Pulmonary artery endothelial cell (primary cell): ENCODE results near the gene SNX11. TPM values are rescaled to one million over a fixed set of nuclear protein-coding genes. Genes with fewer than 3 reads are reported as not detected.

Experiments
- DNase-seq: peaks from one replicate; pipeline ENCODE4 v3.0.0-alpha.2; 2011; ENCODE audit warnings: low read depth, low spot score
- total RNA-seq: library from RNA; depleted of rRNA; stranded (reverse); fragments of >200 nt; gene quantifications from 2 replicates; pipeline ENCODE4 v1.2.3, GENCODE V29; 2014

SNX11 gene
- total RNA-seq, 1 donor from 2014 or later: 15.2 TPM

GRCh38 chr17:48100160-48100559 is 7.4 kb upstream of the SNX11 start:
- no peak for DNase-seq

GRCh38 chr17:48100591-48101011 is 7.0 kb upstream of the SNX11 start:
- DNase-seq: no peak

DNA sequence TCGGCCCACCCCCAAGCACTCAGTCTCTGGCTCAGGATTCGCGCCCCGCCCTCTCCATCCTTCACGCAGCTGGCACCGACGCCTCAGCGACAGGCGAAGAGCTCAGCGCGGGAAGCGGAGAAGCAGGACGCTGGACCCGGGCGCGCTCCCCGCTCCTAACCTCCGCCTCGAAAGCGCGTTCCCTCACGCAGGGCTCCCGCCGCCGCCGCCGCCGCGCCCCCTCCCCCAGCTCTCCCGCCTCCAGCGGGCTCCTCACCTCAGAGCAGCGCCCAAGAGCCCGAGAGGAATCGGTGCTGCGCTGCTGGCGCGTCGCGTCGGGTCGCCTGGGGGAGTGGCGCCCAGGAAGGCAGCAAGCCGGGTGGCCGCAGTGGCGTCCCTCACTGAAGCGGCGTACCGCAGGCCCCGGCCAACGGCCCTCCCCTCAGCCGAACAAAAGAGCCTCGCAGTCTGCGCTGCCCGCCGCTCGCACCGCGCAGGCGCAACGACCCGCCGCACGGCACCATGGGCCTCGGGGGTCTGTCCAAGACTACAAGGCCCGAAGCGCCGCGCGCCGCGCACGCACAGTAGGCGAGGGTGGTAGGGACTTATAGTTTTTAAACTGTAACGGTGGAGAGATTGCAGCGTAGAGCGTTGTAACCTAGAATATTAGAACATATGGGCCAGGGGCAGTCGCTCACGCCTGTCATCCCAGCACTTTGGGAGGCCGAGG is 6.4 kb upstream of the SNX11 start, which contains the start of gene CBX1:
Gene CBX1, minus strand, starts transcription at position 467 of the 709 bp plus-strand sequence. CDS start 24,474 bp downstream, outside the sequence.
- peak; percentile 83 for DNase-seq

GRCh38 chr17:48102043-48102750 is 5.4 kb upstream of the SNX11 start:
- no peak for DNase-seq

- DNase-seq: no peak
Measured at GRCh38 chr17:48102798-48103715, 4.5 kb upstream of the SNX11 start.

- no peak for DNase-seq
Measured at GRCh38 chr17:48104440-48104839, 3.1 kb upstream of the SNX11 start.

DNA sequence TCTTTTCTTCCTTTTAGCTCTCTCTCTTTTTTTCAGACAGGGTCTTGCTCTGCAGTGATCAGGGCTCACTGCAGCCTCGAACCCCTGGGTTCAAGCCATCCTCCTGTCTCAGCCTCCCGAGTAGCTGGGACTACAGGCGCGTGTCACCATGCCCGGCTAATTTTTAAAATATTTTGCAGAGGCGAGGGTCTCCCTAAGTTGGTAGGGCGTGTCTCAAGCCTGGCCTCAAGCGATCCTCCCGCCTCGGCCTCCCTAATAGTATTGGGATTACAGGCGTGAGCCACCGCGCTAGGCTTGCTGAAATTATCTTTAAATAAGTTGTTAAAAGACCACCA is 797 bp upstream of the SNX11 start:
- no peak for DNase-seq

GRCh38 chr17:48110761-48111160 is 3.2 kb downstream of the SNX11 start:
- DNase-seq: no peak

DNA sequence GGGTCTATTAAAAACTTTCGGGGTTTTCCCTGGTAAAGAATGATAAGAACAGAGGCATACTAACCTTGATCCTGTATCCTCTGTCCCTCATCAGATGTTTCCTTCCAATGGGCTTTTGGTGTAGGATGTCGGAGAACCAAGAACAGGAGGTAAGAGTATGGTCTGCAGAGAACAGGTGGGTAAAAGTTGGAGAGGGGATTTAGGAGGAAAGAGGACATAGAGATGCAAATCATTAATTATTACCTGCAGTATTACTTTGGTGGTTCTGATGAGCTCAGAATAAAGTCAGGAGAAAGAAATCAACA is 4.3 kb downstream of the SNX11 start:
- no peak for DNase-seq

DNA sequence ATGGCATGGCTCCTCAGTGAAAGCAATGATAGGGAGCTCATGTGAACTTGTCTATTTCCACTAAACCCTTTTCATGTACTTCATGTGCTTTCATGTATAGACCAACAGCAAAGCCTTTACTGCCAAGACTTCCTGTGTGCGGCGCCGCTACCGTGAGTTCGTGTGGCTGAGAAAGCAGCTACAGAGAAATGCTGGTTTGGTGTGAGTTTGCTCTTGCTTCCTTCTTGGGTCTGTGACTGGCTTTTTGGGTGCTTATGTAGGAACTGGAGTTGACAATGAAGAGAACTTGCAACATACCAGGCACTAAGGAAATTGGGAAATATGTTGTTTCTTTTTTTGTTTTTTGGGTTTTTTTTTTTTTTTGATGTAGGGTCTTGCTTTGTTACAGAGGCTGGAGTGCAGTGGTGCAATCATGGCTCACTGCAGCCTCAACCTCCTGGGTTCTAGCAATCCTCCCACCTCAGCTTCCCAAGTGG is 5.7 kb downstream of the SNX11 start:
- no peak for DNase-seq

GRCh38 chr17:48121923-48122664 is 14.5 kb downstream of the SNX11 start:
- DNase-seq: no peak

- no peak for DNase-seq
Measured at GRCh38 chr17:48122665-48123045, 15.1 kb downstream of the SNX11 start.

DNA sequence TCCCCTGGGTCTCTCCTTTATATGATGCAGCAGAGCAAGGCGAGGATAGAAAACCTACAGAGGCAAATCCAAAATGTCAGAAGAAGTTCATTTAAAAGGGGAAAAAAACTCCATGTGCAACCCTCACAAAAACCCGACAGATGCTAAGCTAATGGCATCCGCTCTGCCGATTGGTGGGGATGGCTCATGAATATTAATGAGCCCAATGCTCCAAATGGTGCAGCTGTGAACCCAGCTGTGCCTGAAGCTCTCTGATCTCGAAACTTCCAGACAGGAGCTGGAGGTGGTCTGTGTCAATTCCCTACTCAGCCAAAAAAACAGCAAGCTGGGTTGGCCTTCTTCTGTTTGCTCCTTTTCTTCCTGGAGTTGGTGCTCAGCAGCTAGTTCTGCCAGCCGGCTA is 15.5 kb downstream of the SNX11 start:
- no peak for DNase-seq

DNA sequence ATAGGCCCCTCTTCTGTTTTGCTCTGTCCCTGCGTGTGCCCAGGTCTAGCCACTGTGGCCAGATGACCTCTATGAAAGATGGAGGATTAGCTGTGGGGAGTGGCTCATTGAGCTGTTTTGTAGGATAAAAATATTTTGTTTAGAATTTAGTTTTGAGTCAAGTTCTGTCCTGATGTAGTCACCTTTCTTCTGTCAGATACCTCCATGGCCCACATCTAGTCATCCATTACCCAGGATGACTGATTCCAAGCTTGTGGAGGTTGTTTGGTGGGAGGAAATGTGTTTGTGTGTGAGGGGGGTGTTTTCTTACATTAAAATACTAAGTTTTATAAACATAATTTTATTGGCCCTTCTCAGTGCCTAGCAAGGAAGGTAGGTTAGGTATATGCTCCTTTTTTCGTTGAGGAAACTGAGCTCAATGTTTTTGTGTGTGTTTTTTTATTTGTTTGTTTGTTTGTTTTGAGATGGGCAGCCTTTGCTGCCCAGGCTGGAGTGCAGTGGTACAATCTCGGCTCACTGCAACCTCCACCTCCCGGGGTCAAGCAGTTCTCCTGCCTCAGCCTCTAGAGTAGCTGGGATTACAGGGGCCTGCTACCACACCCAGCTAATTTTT is 16.3 kb downstream of the SNX11 start:
- no peak for DNase-seq

DNA sequence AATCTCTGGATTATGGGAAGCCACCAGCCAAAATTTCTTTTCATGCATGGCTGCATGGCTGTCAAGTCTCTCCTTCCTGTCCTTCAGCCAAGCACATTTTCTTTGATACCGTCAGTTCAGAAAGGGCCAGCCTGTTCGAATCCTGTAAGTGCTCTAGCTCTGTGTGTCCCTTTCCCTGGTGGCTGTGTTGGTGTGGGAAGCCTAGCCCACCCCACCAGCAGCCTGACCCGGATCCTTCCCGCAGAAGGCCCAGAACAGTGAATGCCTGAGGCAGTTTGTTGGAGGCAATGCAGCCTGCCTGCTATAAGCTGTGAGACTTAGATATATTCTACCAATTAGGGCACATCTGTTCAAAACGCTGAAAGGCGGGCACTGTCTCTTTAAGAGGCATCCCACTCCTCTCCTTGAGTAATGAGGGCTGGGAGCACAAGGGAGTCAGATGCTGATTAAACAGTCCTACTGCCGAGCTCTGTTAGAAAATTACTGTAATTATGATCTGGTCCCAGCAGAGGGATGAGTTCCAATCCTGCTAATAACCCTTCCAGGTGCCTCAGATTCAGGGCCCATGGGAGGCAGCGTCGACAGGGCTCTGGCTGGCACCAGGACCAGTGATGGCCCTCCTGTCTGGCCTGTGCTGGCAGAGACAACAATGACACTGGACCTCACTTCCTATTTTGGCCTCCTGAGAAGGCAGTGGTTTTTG is 18.4 kb downstream of the SNX11 start:
- no peak for DNase-seq

DNA sequence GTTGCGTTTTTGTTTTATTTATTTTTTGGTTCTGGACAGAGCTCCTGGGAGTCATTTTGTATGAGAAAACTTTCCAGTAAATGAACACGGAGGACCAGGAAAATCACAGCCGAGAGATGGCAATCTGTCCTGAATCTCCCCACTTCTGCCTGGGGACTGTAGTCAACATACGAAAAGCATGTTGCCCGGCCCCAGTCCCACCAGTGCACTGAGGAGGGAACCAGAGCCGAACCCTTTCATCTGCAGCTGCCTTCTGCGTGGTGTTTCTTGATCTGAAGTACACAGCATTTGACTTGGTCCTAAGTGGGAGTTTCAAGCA is 18.9 kb downstream of the SNX11 start:
- no peak for DNase-seq

DNA sequence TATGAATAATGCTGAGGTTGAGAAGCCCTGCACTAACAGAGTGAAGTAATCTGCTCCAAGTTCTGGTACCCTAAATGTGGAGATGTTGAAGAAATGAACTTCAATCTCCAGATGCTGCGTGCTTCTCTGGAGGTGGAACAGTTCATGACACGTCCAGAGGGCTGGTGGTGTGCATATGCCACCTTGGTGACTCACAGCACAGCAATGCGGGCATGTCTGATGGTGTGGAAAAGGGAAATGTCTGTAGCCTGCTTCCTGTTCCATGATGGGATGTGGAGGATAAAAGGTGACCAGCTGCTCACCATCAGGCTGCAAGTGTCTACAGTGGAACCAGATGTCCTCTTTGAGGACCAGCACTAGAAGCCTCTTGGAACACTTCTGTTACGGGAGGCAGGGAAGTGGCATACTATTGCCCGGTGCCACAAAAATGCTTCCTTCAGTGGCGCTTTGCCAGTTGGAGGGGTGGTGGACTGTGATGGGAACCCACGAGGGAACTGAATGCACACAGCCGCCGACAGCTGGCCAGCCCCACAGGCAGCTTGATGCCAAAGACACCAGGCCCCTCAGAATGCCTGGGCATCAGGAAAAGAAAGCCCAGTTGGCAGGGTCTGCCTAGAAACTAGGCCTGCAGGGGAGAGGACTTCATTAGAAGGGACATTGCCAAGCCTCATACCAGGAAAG is 19.9 kb downstream of the SNX11 start:
- peak; percentile 57 for DNase-seq

GRCh38 chr17:48128400-48128799 is 20.8 kb downstream of the SNX11 start:
- DNase-seq: no peak

DNA sequence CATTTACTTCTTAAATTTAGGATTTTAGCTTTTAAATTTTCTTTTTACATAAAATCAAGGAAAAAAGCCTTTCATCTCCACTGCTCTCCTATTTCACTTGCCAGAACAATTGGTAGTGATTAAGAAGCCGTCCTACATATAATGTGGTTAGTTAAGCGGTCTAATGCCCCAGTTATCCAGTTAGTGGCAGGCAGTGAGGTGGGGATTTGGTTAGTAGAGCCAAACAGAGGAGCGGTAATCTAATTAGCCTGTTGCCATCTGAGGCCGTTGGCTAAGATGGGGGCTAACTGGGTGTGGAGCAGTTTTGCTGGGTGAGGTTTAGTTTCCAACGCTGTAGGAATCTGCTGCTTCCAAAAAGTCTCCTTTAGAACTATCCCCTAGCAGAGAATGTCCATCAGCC is 22.4 kb downstream of the SNX11 start:
- DNase-seq: no peak
